AG09309 (cell line): ENCODE measurements around the gene CAST.

ENCODE experiments used
- DNase-seq: peaks from one replicate; pipeline ENCODE4 v3.0.0-alpha.2; 2010; ENCODE audit warnings: low read depth
- H3K4me3 ChIP-seq: 2 replicates; pipeline ENCODE4 v1.5.1; 2011; ENCODE audit warnings: mild to moderate bottlenecking, low read depth, low read length, moderate library complexity; ENCODE audit not compliant: control insufficient read depth
- CTCF ChIP-seq: IDR thresholded peaks from 2 replicates; pipeline ENCODE4 v1.5.1; 2011; ENCODE audit warnings: mild to moderate bottlenecking, low read depth, low read length, inconsistent platforms; ENCODE audit not compliant: insufficient read depth, control insufficient read depth; ENCODE audit errors: missing control alignments

CAST gene

GRCh38 chr5:96657068-96657467 is 5.1 kb upstream of the CAST start:
- no peak overlapping the region for H3K4me3 ChIP-seq
- no peak for TF ChIP-seq CTCF
- DNase-seq = peak; percentile 77

GRCh38 chr5:96658272-96658671 is 3.9 kb upstream of the CAST start:
- H3K4me3 ChIP-seq = no peak overlapping the region
- no peak for DNase-seq
- TF ChIP-seq CTCF = no peak

GRCh38 chr5:96659170-96659569 is 3.0 kb upstream of the CAST start:
- H3K4me3 ChIP-seq = no peak overlapping the region
- no peak for TF ChIP-seq CTCF
- DNase-seq = no peak

- DNase-seq = no peak
- no peak for TF ChIP-seq CTCF
- H3K4me3 ChIP-seq = peak overlapping the region; percentile 72
Observed at GRCh38 chr5:96660971-96661854, 963 bp upstream of the CAST start.

GRCh38 chr5:96662725-96663518 is 746 bp downstream of the CAST start:
- TF ChIP-seq CTCF = no peak
- DNase-seq = no peak
- peak overlapping the region; percentile 72 for H3K4me3 ChIP-seq

- no peak for TF ChIP-seq CTCF
- peak overlapping the region; percentile 72 for H3K4me3 ChIP-seq
- DNase-seq = no peak
Observed at GRCh38 chr5:96663608-96664007, 1.4 kb downstream of the CAST start.
